IMR-90 (cell line): Measurements from ENCODE around the gene RTP5. TPM values are rescaled to one million over a fixed set of nuclear protein-coding genes. Genes with fewer than 3 reads are reported as not detected.

ENCODE experiments used
- ATAC-seq: fragments of 200-7000 bp; cut with Tn5 transposase; 2 replicates; pipeline ENCODE4 v1.9.1; 2020; ENCODE audit warnings: low read depth, mild to moderate bottlenecking, moderate library complexity
- BruUV-seq: library from RNA; stranded (reverse); fragments of 400-500 nt; replicated peaks from 2 replicates; lab custom pipeline; 2021; lab: Mats Ljungman, UMichigan
- CTCF ChIA-PET: fragments of 300-600 bp; formaldehyde crosslinking; extraction: SDS; loops from one replicate; lab custom pipeline; 2021; ENCODE audit warnings: antibody characterized with exemption; lab: Yijun Ruan, JAX
- POLR2A ChIA-PET: fragments of 300-600 bp; sonication (Branson Sonifier 250); formaldehyde crosslinking; loops from one replicate; lab custom pipeline; 2022; ENCODE audit warnings: antibody characterized with exemption; ENCODE audit not compliant: unreplicated experiment; lab: Charles Lee
- DNase-seq: peaks from one replicate; pipeline ENCODE4 v3.0.0; 2013
- H2AFZ ChIP-seq: replicated peaks from 2 replicates; pipeline ENCODE3; 2013; ENCODE audit warnings: low read length, mild to moderate bottlenecking; ENCODE audit not compliant: poor library complexity
- H2AK5ac ChIP-seq: 2 replicates; pipeline ENCODE4 v1.6.1; 2013; ENCODE audit warnings: low read depth, low read length, inconsistent platforms
- H2AK9ac ChIP-seq: replicated peaks from 2 replicates; pipeline ENCODE3; 2013; ENCODE audit warnings: mild to moderate bottlenecking, low read depth, low read length, moderate library complexity; ENCODE audit not compliant: poor library complexity
- H2BK120ac ChIP-seq: 2 replicates; pipeline ENCODE4 v1.6.1; 2013; ENCODE audit warnings: low read depth, low read length, inconsistent platforms
- H2BK15ac ChIP-seq: 3 replicates; pipeline ENCODE4 v1.6.1; 2013; ENCODE audit warnings: low read depth, low read length, inconsistent platforms
- H2BK20ac ChIP-seq: 2 replicates; pipeline ENCODE4 v1.6.1; 2013; ENCODE audit warnings: low read depth, mild to moderate bottlenecking, inconsistent platforms, low read length, moderate library complexity
- H2BK5ac ChIP-seq: 2 replicates; pipeline ENCODE4 v1.6.1; 2013; ENCODE audit warnings: mild to moderate bottlenecking, low read depth, low read length, inconsistent platforms; ENCODE audit not compliant: poor library complexity, severe bottlenecking
- H3K14ac ChIP-seq: replicated peaks from 2 replicates; pipeline ENCODE4 v1.6.1; 2013; ENCODE audit warnings: low read depth, low read length, inconsistent platforms
- H3K18ac ChIP-seq: 2 replicates; pipeline ENCODE4 v1.6.1; 2013; ENCODE audit warnings: low read depth, low read length, control low read depth
- H3K23ac ChIP-seq: 2 replicates; pipeline ENCODE4 v1.6.1; 2013; ENCODE audit warnings: low read depth, low read length, inconsistent platforms
- H3K27ac ChIP-seq: 2 replicates; pipeline ENCODE4 v1.5.1; 2013; ENCODE audit warnings: mild to moderate bottlenecking, control low read depth, low read length; ENCODE audit not compliant: insufficient read depth
- H3K27me3 ChIP-seq: 2 replicates; pipeline ENCODE4 v1.6.1; 2013; ENCODE audit warnings: low read length; ENCODE audit not compliant: control insufficient read depth, insufficient read depth
- H3K36me3 ChIP-seq: 2 replicates; pipeline ENCODE4 v1.6.1; 2013; ENCODE audit warnings: low read length, mixed read lengths; ENCODE audit not compliant: control insufficient read depth, insufficient read depth
- H3K4ac ChIP-seq: 2 replicates; pipeline ENCODE4 v1.6.1; 2013; ENCODE audit warnings: low read depth, low read length, inconsistent platforms
- H3K4me1 ChIP-seq: 2 replicates; pipeline ENCODE4 v1.6.1; 2013; ENCODE audit warnings: low read length, mixed read lengths; ENCODE audit not compliant: control insufficient read depth, insufficient read depth
- H3K4me2 ChIP-seq: 2 replicates; pipeline ENCODE4 v1.6.1; 2013; ENCODE audit warnings: low read depth, mild to moderate bottlenecking, control low read depth, low read length, moderate library complexity
- H3K4me3 ChIP-seq: 2 replicates; pipeline ENCODE4 v1.5.1; 2013; ENCODE audit warnings: low read depth, mild to moderate bottlenecking, control low read depth, low read length, moderate library complexity; ENCODE audit not compliant: insufficient read depth
- H3K56ac ChIP-seq: 2 replicates; pipeline ENCODE4 v1.6.1; 2013; ENCODE audit warnings: low read length, inconsistent platforms; ENCODE audit not compliant: insufficient read depth; ENCODE audit errors: extremely low read depth
- H3K79me1 ChIP-seq, 2 experiments: 2 replicates each; pipeline ENCODE4 v1.6.1; 2013; ENCODE audit warnings: low read length in 2 of 2, inconsistent platforms in 1 of 2, low read depth in 1 of 2
- H3K9ac ChIP-seq: 2 replicates; pipeline ENCODE4 v1.6.1; 2013; ENCODE audit warnings: low read depth, low read length, control low read depth
- H3K9me1 ChIP-seq: 2 replicates; pipeline ENCODE4 v1.6.1; 2013; ENCODE audit warnings: low read length, inconsistent platforms; ENCODE audit not compliant: insufficient read depth
- H3K9me3 ChIP-seq: 2 replicates; pipeline ENCODE4 v1.6.1; 2013; ENCODE audit warnings: low read length; ENCODE audit not compliant: control insufficient read depth, insufficient read depth
- H4K20me1 ChIP-seq: 2 replicates; pipeline ENCODE4 v1.6.1; 2013; ENCODE audit warnings: low read length, inconsistent platforms; ENCODE audit not compliant: insufficient read depth
- H4K5ac ChIP-seq: 2 replicates; pipeline ENCODE4 v1.6.1; 2013; ENCODE audit warnings: mild to moderate bottlenecking, low read depth, low read length, control low read depth
- H4K8ac ChIP-seq, 2 experiments: 2 replicates each; pipeline ENCODE4 v1.6.1; 2013; ENCODE audit warnings: low read depth in 2 of 2, low read length in 2 of 2, control low read depth in 1 of 2, inconsistent platforms in 1 of 2
- H4K91ac ChIP-seq: 2 replicates; pipeline ENCODE4 v1.6.1; 2013; ENCODE audit warnings: low read depth, low read length, inconsistent platforms; ENCODE audit not compliant: insufficient read depth
- ELK1 ChIP-seq: fragments of 150-350 bp; IDR thresholded peaks from 2 replicates; pipeline ENCODE4 v1.6.1; 2016; ENCODE audit warnings: low read depth, mild to moderate bottlenecking, low read length, moderate library complexity, borderline replicate concordance
- FOS ChIP-seq: fragments of 150-350 bp; IDR thresholded peaks from 2 replicates; pipeline ENCODE4 v1.6.1; 2016; ENCODE audit warnings: low read depth, low read length
- MXI1 ChIP-seq: IDR thresholded peaks from 2 replicates; pipeline ENCODE4 v1.6.1; 2012; ENCODE audit warnings: low read depth, mild to moderate bottlenecking, low read length, moderate library complexity, borderline replicate concordance
- USF2 ChIP-seq: fragments of 150-350 bp; IDR thresholded peaks from 2 replicates; pipeline ENCODE4 v1.6.1; 2017; ENCODE audit warnings: mild to moderate bottlenecking, antibody characterized with exemption, low read length, low read depth
- WGBS, 2 experiments: methylation state at CpG; one replicate each; pipeline versions ENCODE4 v1.1.5 to v1.1.7; 2013; ENCODE audit warnings: missing lambda C conversion rate in 2 of 2; ENCODE audit not compliant: insufficient read length in 1 of 2; ENCODE audit errors: extremely low coverage in 2 of 2; 5-methylcytosine and 5-hydroxymethylcytosine counted together
- dilution Hi-C: fragments of 300-500 bp; cut with HindIII; formaldehyde crosslinking; loops from one replicate; pipeline ENCODE4 v1.14.3; 2018; ENCODE audit warnings: low sequenced_read_pairs; ENCODE audit not compliant: unreplicated experiment
- in situ Hi-C: fragments of 300-500 bp; cut with MboI; formaldehyde crosslinking; loops from 3 replicates; pipeline ENCODE4 v1.14.3; 2019; ENCODE audit warnings: low sequenced_read_pairs, inconsistent platforms, mixed read lengths
- intact Hi-C: fragments of 100-400 bp; cut with micrococcal nuclease; formaldehyde crosslinking; loops from 2 replicates; pipeline ENCODE4 v1.10.0; 2022
- polyA plus RNA-seq, 3 experiments: library from polyadenylated mRNA; depleted of rRNA; stranded (reverse); fragments of >200 nt; gene quantifications; 2 replicates each; pipeline ENCODE4 v1.2.3, GENCODE V29; 2012; ENCODE audit warnings: low replicate concordance in 1 of 3
- total RNA-seq: library from RNA; depleted of rRNA; stranded (reverse); fragments of >200 nt; gene quantifications from 2 replicates; pipeline ENCODE4 v1.2.3, GENCODE V29; 2012

Gene RTP5
- total and polyA plus RNA-seq, 2 of the 4 experiments (the other 2 are of a cell fraction), result not detected

DNA sequence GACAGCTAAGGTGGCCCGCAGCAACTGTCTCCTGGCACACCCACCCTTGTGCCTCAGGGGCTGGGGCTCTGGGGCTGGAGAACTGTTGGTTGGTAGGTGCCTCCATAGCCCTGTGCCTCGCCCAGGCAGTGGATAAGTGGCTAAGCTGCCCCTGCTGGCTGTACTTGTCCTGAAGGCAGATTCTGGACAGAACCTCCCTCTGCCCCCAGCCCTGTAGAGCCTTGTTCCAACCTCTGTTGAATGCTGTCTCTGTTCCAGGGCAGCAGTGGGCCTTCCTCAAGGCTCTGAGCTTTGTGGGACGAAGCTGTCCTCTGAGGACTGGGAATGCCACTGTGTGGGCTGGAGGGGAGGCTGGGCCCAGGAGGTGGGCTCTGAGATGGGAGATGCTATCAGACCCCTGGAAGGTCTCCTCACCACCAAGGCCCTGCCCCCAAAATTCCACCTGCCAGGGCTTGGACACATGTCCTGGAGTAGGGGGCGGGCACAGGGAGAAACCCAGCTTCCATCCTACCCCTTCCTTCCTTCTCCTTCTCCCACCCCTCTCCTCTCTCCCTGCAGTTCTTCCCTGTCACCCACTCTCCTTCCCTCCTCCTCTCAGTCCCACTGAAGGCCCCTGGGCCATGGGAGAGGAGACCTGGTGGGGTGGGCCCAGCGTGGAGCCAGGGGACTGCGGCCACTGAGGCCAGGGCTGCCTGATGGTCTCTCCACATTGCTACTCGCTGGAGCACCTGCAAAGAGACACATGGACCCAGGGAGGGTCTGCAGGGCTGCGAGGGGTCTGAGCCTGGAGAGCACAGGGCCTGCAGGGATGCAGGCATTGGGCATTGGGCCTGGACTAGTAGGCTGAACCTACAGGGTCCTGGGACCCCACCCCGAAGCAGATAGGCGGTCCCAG lies 9.1 kb upstream of the RTP5 start:
- Histone ChIP-seq H2AK9ac (peak overlapping the region; percentile 5), H4K91ac (no peak overlapping the region), H3K27ac (no peak overlapping the region), H2BK20ac (no peak overlapping the region), H4K20me1 (no peaks in the 10 kb centered on the region; the same call in none of the 2 replicates), H3K18ac (no peak overlapping the region), H3K9me1 (peaks cover 14% of the 10 kb centered on the region), H3K9me3 (no peaks in the 10 kb centered on the region), H2AFZ (peak overlapping the region; percentile 87), H4K8ac (no peak overlapping the region), H3K23ac (no peak overlapping the region), H3K27me3 (peaks cover 4% of the 10 kb centered on the region), H2BK5ac (no peak overlapping the region), H3K14ac (no peak overlapping the region), H2BK15ac (no peak overlapping the region), H2BK120ac (no peak overlapping the region), H3K9ac (no peak overlapping the region), H3K56ac (no peak overlapping the region), H3K4ac (no peak overlapping the region), H3K4me1 (no peaks in the 10 kb centered on the region; the same call in 1 of the 2 replicates), H3K79me1 (no peaks in the 10 kb centered on the region), H2AK5ac (no peak overlapping the region), H4K5ac (no peak overlapping the region), H3K4me2 (no peak overlapping the region), H3K4me3 (no peak overlapping the region), H3K36me3 (no peaks in the 10 kb centered on the region)
- dilution Hi-C loops, result no loop called here
- ChIA-PET CTCF (interaction anchor here (1.5 kb wide), 1 partner anchor 8 kb away, joined by 4 read pairs; no protein-coding TSS in a partner anchor), POLR2A (no interaction called here)
- DNase-seq (no peak), ATAC-seq (peak; percentile 21)
- intact Hi-C loops, result no loop called here
- in situ Hi-C loops, result no loop called here
- TF ChIP-seq MXI1, result no peak
- TF ChIP-seq USF2, result no peak
- no peak for TF ChIP-seq FOS
- no peak for TF ChIP-seq ELK1
- BruUV-seq, result no TSS peak
- WGBS, 2 experiments, result 70% methylated on average over 2 of the region's 10 CpGs; no CpG with 5 or more reads in 1 of the 2 experiments
